Measurements from ENCODE around the gene WNT9B.

WNT9B gene, protein sequence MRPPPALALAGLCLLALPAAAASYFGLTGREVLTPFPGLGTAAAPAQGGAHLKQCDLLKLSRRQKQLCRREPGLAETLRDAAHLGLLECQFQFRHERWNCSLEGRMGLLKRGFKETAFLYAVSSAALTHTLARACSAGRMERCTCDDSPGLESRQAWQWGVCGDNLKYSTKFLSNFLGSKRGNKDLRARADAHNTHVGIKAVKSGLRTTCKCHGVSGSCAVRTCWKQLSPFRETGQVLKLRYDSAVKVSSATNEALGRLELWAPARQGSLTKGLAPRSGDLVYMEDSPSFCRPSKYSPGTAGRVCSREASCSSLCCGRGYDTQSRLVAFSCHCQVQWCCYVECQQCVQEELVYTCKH

DNA sequence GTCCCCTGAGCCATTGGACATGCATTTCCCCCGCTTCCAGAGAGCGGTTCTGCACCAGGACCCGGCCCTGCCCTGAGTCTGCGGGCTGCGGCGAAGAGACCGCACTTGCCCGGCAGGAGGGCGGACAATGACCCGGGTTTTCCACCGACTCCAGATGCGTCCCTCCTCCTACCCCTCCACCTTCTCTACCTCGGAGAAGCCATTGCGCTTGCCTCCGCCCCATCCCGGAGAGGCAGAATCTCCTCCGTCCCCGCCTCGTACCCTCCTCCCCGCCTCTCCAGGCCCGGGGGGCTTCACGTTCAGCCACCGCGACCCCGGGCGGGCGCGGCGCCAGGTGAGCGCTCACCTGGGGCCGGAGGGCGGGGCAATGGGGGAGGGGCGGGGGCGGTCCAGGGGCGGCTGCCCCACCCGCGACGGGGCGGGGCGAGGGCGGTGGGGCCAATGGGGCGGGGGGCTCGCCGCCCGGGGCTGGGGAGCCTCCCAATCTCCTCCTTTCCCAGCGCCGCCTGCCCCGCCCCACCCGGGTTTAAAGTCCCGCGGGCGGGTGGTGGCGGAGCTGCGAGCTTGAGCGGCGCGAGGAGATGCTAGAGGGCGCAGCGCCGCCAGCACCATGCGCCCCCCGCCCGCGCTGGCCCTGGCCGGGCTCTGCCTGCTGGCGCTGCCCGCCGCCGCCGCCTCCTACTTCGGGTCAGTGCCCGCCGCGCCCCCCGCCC, at the start of gene WNT9B:
Gene WNT9B, plus strand, starts transcription at position 555 of the 713 bp plus-strand sequence. Its CDS starts 56 bp downstream, at position 611.
- DNase-seq: peak; percentile 51

DNA sequence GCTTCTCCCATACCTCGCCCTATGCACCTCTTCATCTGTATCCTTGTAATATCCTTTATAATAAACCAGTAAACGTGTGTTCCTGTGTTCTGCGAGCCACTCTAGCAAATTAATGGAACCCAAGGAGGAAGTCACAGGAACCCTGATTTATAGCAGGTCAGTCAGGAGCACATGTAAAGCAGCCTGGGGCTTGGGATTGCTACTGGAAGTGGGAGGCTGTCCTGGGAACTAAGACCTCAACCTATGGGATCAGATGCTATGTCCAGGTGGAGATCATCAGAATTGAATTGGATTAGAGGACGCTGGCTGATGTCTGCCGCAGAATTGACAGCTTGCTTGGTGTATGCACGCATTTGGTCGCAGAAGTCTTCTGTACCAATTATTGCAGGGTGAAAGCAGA, 48.6 kb upstream of the WNT9B start:
- DNase-seq: no peak

DNA sequence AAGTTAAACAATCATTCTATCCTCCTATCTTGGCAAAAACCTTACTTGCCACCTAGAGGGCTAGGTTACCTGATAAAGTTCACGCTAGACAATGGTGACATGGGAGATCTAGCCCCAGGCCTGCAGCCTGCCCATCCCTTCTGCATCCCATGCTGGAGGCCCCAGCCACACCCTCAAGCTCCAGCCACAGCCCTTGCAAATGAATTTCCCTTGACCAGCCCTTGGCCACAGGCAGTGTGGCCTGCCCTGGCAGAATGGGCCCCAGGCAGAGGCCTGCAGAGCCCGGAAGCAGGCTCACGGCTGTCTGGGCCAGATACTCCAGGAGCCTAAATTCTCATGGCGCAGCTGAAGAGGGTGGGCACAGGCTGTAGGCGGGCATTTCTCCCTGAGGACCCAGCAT, 47.8 kb upstream of the WNT9B start:
- no peak for DNase-seq

- no peak for DNase-seq
Measured at GRCh38 chr17:46805771-46806170, 45.6 kb upstream of the WNT9B start.

DNA sequence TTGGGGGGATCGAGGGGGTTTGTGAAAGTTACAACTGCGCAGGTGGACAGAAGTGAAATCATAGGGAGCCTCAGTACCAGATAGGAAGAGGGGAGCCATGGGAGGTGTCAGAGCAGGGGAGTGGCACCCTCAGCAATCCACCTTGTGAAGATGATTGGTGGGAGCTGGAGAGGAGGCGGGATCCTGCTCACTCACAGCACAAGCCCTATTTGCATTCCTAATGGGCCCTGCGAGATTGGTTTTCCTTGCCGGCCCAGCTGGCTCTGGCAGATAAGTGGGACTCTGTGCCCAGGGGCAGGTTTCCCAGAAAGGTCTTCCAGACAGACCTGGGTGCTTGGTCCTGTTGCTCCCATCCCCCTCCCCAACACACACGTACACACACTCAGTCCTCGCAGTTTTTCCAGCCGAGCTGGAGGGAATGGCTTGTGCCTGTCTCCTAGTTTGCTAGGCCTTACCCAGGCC, 42.2 kb upstream of the WNT9B start:
- no peak for DNase-seq

DNA sequence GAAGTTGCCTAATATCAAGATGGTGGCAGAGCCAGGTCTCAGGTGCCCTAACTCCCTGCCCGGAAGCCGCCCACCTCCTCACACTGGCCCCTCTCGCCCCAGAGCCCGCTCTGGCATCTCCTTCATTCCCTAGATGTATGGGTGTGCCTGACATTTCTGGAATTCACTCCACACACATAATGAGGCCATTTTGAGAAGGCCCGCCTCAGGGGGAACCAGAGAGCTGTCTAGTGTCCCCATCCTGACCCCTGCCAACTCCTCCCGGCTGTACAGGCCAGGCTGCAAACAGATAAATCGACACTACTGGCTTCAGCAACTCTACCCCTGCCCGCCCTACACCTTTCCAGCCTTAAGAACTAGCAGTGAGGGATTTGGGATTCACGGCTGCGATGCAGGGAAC, 40.5 kb upstream of the WNT9B start:
- no peak for DNase-seq

DNA sequence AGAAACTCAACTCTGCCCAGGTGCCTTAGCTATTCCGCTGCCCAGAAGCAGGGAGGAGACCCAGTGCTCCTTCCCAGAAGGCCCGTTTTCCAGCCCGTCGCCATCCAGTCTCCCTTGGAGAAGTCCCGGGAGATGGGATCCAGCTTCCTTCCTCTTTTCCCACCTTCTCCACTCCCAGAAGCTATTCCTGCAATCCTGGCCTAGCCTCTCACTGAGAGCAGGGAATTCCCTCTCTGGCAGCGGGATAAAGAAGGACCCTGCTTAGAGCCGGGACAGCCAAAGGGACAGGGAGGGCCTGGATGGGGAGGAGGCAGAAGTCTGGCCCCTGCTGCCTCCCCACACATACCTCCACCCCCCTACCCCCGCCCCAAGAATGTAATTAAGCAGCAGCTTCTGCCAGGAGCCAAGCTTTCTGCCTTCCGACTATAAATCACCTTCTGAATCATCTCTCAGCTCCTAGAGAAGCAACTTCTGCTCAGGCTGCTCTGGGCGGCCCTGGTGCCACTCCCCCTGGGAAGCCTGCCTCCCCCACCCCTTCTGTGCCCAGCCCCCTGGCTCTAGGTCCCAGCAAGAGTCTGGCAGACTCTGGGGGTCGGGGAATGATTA, 39.3 kb upstream of the WNT9B start:
- DNase-seq: no peak

DNA sequence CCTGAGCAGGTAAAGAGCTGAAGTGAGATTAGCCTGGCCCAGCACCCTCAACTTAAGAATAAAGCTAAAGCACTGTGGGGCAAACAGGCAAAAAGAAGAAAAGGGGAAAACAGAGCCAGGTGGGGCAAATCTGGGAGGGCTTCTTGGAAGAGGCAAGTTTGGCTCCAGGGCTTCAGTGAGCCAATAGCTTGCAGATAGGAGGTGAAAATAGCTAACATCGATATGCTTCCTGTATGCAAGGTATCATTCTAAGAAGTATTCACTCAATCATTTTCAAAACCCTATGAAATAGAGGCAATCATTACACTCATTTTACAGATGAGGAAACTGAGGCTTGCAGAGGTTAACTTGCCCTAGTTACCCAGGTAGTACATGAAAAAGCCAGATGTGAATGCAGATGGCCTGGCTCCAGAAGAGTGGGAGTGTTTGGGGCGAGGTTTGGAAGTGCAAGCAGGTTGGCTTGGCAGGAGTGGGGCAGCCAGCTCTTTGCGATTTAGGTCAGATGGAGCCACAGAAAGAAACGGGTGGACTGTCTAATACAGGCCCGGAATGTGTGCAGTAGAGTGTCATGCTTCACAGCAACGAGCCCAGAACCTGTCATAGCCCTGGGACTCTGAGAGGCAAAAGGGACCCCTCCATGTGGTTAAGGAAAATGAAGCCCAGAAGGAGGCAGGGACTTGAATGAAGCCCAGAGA, 38.6 kb upstream of the WNT9B start:
- DNase-seq: no peak

GRCh38 chr17:46813920-46814319, 37.5 kb upstream of the WNT9B start:
- DNase-seq: no peak

GRCh38 chr17:46814446-46814845, 36.9 kb upstream of the WNT9B start:
- no peak for DNase-seq

DNA sequence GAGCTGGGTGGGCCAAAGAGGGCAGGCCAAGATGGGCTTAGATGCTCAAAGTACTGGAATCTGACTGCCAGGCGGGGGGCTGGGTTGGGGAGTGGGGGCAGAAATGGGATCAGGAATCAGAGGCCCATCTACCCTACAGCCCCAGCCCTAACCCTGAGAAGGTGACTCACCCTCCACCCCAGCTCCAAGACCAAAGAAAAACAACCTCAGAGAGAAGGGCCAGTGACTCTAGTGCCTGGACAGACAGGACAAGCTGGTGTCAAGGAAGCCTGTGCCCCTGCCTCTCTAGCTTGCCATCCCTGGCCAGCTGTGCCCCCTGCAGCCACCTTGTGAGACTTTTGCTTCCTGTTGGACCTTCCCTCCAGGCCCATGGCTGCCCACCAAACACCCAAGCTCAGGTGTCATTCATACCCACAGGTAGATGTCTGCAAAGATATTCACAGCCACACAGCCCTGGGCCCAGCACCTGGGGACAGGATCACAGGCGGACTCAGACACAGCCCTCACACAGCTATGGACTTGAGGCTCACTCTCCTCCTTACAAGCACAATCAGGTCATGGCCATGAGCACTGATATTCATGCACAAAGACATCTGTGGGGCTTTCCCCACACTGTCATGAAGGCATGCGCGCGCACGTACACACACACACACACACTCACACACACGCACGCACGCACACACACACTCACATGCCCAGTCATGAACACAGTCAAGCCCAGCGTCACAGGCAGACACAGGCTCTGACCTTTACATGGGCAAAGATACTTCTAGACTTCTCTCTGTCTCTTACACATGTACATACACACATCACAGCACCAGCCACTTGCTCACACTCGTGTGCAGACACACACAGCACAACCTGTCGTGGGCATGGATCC, 35.7 kb upstream of the WNT9B start:
- no peak for DNase-seq

- no peak for DNase-seq
Measured at GRCh38 chr17:46817151-46817900, 34.1 kb upstream of the WNT9B start.

DNA sequence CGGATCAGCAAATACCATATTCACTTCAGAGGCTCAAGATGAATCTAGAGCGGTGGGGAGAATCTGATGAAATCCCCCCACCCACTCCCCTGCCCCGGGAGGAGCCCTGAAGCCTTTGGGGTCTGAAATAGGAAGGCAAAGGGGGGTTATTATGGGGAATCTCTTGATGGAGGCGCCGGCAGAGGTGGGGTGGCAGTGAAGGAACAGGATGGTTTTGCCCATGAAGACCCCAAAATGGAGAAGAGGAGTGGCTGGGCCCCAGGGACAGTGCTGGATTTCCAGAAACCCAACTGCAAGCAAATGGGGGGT, 33.5 kb upstream of the WNT9B start:
- DNase-seq: no peak

DNA sequence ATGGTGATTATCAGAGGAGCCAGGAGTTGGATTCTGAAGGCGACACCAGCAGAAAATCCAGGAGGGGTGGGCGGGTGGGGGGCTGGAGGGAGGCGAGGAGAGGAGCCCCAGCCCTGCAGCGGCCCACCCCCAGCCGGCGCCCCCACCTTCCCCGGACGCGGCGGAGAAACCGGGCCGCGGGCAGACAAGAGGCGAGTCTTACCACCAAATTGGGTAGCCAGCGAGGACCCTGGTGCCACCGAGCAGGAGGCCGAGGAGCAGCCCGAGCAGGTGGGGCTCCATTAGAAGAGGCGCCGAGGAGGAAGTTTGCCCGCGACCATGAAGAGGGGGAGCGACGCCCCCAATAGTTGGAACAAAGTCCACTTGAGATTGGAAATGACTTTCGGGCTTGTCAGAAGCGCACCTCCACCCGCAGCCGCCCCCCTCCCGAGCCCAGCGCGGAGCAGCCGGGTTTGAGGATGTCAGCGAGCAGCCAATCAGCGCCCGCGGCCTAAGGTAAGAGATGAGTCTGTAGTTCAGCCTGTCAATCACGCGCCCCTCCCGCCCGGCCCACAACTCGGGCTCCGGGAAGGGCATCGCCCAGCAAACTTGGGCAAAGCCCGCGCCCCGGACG, 33.0 kb upstream of the WNT9B start, which contains the start of gene WNT3:
Gene WNT3, minus strand, starts transcription at position 377 of the 613 bp plus-strand sequence. Its CDS starts 95 bp downstream, at position 282.
- peak; percentile 22 for DNase-seq

DNA sequence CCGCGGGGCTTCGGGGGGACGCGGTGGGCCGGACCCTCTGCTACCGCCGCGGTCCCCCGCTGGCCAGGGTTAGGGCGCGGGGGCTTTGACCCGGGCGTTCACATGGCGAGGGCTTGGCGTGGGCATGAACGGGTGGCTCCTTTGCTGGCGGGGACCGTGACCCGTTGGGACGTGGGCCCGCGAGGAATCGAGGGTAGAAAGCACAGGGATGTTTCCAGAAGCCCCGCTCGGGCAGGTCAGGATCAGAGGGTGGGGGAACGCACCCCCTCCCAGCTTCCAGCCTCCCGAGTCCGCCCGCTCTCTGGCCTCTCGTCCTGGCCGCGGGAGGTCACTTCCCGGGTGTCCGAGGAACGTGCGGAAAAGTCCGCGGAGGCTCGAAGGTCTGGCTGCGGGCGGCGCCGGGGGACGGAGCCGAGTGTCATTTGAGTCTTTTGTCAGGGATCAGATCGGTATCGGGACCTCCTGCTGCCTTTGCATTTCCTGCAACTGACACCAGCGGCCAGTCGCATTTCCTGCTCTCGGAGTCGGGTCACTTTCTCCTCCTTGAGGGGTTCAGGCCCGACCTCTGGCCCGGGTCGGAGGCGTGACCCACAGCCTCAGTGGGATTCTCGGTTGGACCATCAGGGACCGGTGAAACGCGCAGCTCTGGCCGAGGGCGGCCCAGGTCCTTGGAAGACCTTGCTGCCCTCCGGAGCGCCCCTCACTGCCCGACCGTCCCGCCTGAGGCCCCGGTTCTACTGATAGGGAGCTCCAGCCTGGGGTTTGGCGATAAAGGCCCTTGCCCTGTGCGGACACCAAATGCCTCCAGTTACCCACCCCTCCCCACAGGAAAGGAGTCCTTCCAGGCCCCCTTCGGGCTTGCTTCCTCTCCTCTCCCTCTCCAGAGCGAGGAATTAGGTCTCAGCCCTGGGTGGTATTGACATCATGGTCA, 32.2 kb upstream of the WNT9B start:
- no peak for DNase-seq

GRCh38 chr17:46819906-46820351, 31.5 kb upstream of the WNT9B start:
- DNase-seq: no peak

- no peak for DNase-seq
Measured at GRCh38 chr17:46820592-46821450, 30.6 kb upstream of the WNT9B start.

GRCh38 chr17:46821482-46822387, 29.6 kb upstream of the WNT9B start:
- no peak for DNase-seq

Measured in DMS79 treated with DMSO at 0.1 percent for 48 hours (cell line).